Stimulated activated CD8-positive, alpha-beta memory T cell treated with anti-CD3 and anti-CD28 coated beads, Interleukin-4, amount 100 ng/mL, for 48 hours (primary cell): Measurements from ENCODE around the gene BMPER.

Experiments used
- DNase-seq: peaks from one replicate; pipeline ENCODE4 v3.0.0-alpha.2; 2020

BMPER gene

GRCh38 chr7:33905389-33906032 lies at the start of gene BMPER:
TSS of gene BMPER (plus strand) at chr7:33905539. CDS start at chr7:33905614, 75 bp downstream.
- DNase-seq: peak; percentile 31

DNA sequence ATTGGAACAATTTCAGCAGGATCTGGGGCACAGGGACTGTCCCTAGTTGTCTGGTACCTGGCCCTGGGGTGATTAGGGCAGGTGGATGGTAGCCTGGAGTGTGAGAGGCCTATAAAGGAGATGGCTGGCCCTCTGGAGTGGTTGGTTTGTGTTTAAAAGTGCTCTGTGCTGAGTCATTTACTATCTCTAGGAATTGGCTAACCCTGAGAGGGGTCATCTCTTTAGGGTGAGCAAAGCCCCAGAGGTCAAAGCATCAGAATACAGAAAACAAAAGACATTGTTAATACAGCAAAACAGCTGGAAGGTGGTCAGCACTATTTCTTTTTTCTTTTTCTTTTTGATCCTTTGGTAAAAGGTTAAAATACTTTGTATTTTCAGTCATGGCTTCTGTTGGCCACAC lies 43.4 kb upstream of the BMPER start:
- no peak for DNase-seq

- DNase-seq: no peak
Observed at GRCh38 chr7:33862946-33863814, 42.2 kb upstream of the BMPER start.

- no peak for DNase-seq
Observed at GRCh38 chr7:33868166-33868565, 37.2 kb upstream of the BMPER start.

DNA sequence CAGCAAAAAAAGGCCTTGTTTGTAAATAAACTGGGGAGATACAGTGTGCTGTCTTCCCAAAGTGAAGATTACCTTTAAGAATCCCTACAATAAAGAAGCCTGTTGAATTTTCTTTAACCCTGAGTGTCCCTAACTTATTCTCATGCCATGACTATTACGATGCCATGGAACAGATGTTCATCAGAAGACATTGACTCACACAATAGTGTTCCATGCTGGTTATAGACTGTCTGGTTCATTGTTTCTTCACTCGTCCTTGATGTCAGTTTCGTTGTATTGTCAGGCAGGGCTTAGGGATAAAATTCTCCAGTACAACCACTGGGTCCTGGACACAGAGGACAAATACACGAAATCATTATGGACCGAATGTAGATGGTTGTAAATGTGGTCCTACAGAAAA lies 36.2 kb upstream of the BMPER start:
- no peak for DNase-seq

DNA sequence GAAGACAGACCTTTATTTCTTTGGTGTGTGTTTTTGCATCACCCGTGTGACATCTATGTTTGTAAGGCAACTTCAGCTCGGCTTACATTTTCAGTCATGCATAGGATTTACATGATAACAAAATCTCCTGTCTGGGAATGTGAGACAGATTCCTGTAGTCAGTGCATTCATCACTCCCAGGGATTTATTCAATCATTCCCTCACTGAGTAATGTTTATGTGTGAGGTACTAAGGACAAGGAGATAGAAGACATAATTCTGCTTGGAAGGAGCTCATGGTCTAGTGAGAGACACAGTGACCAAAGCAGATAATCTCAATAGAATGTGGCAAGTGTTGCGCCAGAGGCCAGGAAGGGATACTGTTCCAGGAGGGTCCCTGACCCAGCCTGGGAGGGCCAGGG lies 35.2 kb upstream of the BMPER start:
- no peak for DNase-seq

DNA sequence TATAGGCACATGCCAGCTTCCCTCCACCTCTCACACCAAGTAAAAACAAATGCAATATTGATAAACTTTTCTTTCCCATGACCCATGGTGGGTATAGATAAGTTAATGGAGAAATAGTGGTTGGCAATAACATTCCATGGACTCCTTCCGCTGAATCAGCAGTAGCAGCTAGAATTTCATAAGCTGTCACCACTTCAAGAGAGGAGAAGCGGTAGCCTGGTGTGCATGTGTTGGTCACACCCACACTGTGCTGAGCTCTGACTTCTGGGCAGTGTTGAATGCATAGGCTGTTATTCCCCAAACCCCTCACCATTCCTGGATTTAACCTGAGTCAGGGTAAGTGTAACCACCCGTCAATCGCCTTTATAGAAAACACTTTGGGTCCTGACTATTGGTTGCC lies 32.5 kb upstream of the BMPER start:
- DNase-seq: no peak

GRCh38 chr7:33873518-33873917 lies 31.8 kb upstream of the BMPER start:
- no peak for DNase-seq

DNA sequence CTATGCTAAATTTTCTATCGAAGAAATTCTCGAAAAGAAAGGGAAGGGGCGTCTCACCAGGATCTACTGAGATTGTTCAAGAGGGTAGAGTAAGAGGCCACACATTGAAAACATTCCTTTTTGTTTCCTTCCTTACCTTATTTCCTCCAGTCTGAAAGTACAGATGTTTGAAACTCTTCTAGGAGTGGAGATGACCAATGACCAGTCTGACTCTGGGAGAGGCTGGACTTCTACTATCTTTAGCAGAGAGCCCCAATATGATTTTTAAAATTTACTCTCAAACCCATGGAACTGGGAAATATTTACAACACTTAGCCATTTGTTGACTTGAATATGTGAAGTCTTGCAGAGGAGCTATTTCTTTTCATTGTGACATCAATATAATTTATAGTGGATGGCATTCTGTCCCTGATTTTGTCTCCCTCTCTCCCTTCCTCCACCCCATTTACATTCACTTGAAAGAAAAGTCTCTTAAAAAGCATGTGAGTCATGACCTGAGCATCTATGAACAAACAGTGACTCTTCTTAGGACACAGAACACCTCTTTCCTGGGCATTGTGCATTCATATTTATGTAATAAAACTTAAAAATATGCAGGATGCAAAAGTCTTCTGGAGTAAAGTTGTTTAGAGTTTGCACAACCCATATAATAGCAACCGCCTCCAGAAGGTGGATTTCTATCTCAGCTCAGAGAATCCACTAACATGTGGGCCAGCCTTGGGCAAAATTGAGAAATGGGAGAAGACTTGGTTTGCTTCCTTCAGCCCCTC lies 31.2 kb upstream of the BMPER start:
- DNase-seq: no peak

- no peak for DNase-seq
Observed at GRCh38 chr7:33874943-33875342, 30.4 kb upstream of the BMPER start.

- DNase-seq: no peak
Observed at GRCh38 chr7:33876596-33877274, 28.6 kb upstream of the BMPER start.

DNA sequence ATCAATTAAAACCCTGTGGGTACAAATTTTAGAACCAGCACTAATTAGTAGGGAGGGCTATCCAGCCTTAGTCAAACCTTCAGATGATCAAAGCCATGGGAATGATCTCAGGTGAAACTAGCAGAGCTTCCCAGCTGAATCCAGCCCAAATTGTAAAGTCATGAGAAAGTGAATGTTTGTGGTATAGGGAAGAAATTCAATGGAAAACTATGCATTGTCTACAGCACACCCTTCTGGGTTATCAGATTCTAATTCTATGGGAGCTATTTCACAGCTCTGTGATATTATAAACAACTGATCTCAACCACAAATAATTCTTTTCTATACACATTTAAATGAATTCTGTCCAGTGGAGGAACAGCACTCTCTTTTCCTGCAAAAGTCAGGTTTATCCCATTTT lies 24.6 kb upstream of the BMPER start:
- DNase-seq: no peak

DNA sequence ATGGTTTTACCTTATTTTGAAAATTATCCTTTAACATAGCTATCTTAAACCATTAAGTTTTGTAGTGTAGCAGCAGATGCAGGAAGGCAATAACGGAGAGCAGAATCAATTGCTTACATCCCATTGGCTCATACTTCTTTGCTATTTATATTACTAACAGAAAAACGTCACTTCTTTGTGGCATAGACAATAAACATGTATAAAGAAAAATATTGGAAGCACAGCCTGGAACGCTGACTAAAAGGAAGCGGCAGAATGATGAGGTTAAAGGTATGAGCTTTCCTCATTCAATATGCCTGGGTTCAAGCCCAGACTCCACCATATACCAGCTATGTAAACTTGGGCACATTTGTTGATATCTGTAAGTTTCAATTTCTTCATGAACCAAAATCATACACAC lies 24.0 kb upstream of the BMPER start:
- DNase-seq: no peak

DNA sequence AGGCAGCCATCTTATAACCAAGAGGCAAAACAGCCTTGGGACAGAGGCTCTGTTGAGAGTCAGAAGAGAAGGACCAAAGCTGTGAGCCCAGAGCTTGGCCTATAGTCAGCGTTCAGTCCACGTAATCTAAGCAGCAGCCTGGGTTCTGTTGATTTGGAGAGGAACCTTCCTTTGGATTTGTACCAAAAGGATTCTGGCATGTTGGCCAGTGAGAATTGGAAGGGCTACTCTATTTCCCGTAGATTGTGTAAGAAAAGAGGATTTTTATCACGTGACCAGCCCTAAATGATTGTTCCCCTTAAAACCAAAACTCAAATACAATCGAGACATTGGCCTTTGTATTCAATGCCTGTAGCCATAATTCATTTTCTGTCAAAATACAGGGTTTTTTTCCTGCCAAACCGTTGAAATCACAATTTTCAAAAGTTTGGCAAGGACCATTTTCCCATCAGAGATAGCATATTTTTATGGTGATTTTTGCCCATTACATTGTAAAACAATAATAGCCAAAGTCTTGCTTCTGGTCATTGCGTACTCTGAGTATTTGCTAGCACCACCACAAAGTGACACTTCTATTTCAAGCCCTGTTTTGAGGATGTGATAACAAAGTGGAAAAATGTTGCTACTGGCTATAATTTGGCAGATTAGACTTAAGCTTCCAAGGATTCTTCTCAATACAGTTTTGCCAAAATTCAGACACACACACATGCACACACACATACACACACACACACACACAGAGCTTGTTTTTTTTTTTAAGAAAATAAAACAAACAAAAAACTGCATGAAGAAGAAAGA lies 23.1 kb upstream of the BMPER start:
- no peak for DNase-seq

- DNase-seq: no peak
Observed at GRCh38 chr7:33882950-33883670, 22.2 kb upstream of the BMPER start.

- DNase-seq: no peak
Observed at GRCh38 chr7:33883671-33883965, 21.7 kb upstream of the BMPER start.

DNA sequence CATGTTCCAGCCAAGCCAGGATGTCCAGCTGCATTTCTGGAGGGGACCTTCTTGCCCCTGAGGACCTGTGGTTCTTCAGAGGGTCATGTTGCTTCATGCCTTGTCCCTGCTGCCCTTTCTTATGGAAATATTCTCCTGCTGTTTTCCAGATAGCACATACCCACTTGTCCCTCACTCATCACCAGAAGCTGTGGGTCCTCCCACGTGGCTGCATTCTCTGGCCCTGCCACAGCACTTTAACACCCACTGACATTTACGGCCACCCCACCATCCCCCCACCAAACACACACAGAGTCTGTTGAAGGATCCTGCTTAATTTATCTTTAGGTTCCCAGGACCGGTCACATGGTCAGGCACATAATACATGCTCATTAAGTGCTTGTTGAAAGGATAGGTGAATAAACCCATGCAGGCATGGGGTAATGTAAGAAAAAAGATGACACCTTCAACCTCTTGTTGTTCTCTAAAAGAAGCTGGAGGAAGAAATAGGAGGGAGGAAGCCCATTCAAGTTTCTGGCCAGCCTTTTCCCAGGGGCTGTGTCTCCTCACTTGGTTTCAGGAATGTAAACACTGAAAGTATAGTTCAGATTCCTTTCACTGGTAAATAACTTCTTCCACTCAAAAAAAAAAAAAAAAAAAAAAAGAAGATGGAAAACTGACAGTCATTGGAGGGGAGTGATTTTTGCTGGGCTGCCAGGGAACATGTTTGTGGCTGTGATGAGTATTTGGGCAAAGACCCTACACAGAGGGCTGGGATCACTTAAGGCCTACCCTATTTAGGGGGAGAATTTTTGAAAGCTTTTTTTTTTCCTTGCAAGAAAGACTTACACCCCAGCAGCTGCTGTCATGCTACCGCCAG lies 19.8 kb upstream of the BMPER start:
- DNase-seq: no peak

- DNase-seq: peak; percentile 29
Observed at GRCh38 chr7:33886149-33886623, 19.2 kb upstream of the BMPER start.

DNA sequence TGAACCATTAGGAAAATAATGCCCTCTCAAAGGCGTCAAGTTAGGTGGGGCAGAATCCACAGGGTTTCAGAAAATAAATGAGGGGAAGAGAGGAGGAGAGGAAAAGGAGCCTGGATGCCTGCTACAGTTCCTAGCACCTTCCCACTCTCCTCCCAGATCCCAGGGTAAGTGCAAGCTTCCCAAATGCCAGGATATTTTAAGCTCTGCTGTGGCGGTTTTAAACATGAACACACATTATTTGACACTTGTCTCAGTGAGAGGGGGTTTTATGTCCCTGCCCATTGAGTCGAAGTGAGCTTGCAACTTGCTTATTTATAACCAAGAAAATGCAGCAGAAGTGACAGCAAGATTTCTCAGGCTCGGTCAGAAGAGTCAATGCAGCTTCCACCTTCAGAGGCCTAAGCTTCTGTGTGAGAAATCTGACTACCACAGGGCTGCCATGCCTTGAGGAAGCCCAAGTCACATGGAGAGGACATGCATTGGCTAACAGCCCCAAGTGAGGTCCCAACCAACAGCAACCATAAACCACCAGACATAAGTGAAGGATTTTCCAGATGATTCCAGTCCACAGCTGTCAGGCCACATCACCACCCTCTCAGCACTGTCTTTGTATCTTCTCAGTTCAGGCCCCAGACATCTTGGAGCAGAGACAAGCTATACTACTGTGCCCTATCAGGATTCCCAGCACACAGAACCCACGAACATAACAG lies 17.9 kb upstream of the BMPER start:
- no peak for DNase-seq

- no peak for DNase-seq
Observed at GRCh38 chr7:33888166-33888565, 17.2 kb upstream of the BMPER start.
